HepG2 (cell line): ENCODE data around the gene GRID1. TPM values are rescaled to one million over a fixed set of nuclear protein-coding genes. Genes with fewer than 3 reads are reported as not detected.

Experiments
- ELF3 ChIP-seq: IDR thresholded peaks from 2 replicates; pipeline ENCODE4 v1.6.1; 2016; ENCODE audit warnings: missing genetic modification reagents, missing compliant biosample characterization
- HOXA5 ChIP-seq: sonication (generic); formaldehyde crosslinking; IDR thresholded peaks from 2 replicates; pipeline ENCODE4 v1.4.0; 2020; ENCODE audit warnings: missing genetic modification reagents
- MIER3 ChIP-seq: IDR thresholded peaks from 2 replicates; pipeline ENCODE4 v1.6.1; 2016; ENCODE audit warnings: missing compliant biosample characterization, borderline replicate concordance
- NFE2 ChIP-seq: sonication (generic); formaldehyde crosslinking; IDR thresholded peaks from 2 replicates; pipeline ENCODE4 v1.4.0; 2020; ENCODE audit warnings: missing genetic modification reagents
- ZNF567 ChIP-seq: sonication (generic); formaldehyde crosslinking; IDR thresholded peaks from 2 replicates; pipeline ENCODE4 v1.8.1; 2023; ENCODE audit warnings: mild to moderate bottlenecking, missing genetic modification reagents, borderline replicate concordance
- ZNF790 ChIP-seq: sonication (generic); formaldehyde crosslinking; IDR thresholded peaks from 2 replicates; pipeline ENCODE4 v1.8.0; 2022; ENCODE audit warnings: missing genetic modification reagents, mild to moderate bottlenecking, borderline replicate concordance
- ZNF891 ChIP-seq: sonication (generic); formaldehyde crosslinking; IDR thresholded peaks from 2 replicates; pipeline ENCODE4 v1.5.0; 2020; ENCODE audit warnings: mild to moderate bottlenecking, missing genetic modification reagents
- polyA plus RNA-seq, 8 experiments: library from polyadenylated mRNA; depleted of rRNA in 3 of 8; stranded (reverse) in 7 of 8; unstranded in 1 of 8; fragments of >200 nt; fragmentation: Illumina TruSeq in 4 of 8; extraction: Trizol in 4 of 8; gene quantifications; 2 replicates each; pipeline versions ENCODE4 v1.2.1 to v1.2.3, GENCODE V29; 2011 to 2016; ENCODE audit warnings: low read depth in 4 of 8, missing spikeins in 1 of 8, mixed read lengths in 1 of 8; ENCODE audit not compliant: insufficient read depth in 1 of 8
- total RNA-seq, 5 experiments: library from RNA; depleted of rRNA; stranded (reverse); fragments of >200 nt; fragmentation: Illumina TruSeq; extraction: Trizol; gene quantifications; 2 replicates each; pipeline ENCODE4 v1.2.3, GENCODE V29; 2016; ENCODE audit warnings: low read depth in 1 of 5
- TF ChIP-seq, protein P1 (sequence below): sonication (generic); formaldehyde crosslinking; IDR thresholded peaks from 2 replicates; pipeline ENCODE4 v1.5.0; 2020; ENCODE audit warnings: missing genetic modification reagents, mild to moderate bottlenecking, borderline replicate concordance
- TF ChIP-seq, protein P2 (sequence below): sonication (generic); formaldehyde crosslinking; IDR thresholded peaks from 2 replicates; pipeline ENCODE4 v1.5.0; 2020; ENCODE audit warnings: mild to moderate bottlenecking, missing genetic modification reagents
- TF ChIP-seq, protein P3 (sequence below): sonication (generic); formaldehyde crosslinking; IDR thresholded peaks from 2 replicates; pipeline ENCODE4 v1.8.0; 2022; ENCODE audit warnings: mild to moderate bottlenecking, missing genetic modification reagents; ENCODE audit not compliant: insufficient replicate concordance
- TF ChIP-seq, protein P4 (sequence below): sonication (generic); formaldehyde crosslinking; IDR thresholded peaks from 2 replicates; pipeline ENCODE4 v1.5.1; 2020; ENCODE audit warnings: mild to moderate bottlenecking, missing genetic modification reagents, borderline replicate concordance

GRID1 gene
- total and polyA plus RNA-seq, 2 of the 13 experiments (the other 11 are each of a cell fraction or from before 2014, with no cell fraction given) = 0.05 TPM; not detected in 1

DNA sequence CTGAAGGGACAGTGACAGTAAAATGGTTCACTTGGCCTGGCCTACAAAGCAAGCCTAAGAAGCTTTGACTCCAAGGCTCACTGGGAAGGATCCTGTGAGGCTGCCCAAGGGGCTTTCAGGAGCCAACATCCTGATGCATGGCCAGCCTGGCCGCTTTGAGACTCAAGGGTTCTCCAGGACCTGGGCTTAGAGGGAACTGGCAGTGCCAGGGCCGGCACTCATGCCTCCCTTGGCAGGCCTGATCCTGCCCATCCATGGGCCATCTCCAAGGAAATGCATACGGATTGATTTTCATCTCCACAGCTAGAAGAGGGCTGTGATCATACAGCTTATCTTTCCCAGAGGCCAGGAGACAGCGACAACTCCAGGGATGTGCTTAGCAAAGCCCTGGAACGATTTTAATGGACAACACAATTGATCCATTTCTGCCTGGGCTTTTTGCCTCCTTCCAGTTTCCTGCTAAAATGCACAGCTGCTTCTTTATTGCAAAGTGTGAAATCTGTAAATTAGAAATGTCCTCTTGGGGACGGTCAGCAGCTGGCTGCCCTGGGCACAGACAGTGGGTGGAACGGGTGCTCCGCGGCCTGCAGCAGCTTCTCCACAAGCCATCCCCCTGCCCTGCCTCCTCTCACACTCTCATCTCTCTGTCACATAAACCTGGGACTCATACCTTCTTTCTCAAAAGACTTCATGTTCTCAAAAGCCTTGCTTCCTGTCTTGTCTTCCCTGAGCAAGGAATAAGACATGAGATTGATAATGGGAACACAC is 288.5 kb downstream of the GRID1 start (continued):
- no peak for TF ChIP-seq ZNF891
- TF ChIP-seq ELF3 (CRISPR knock-in tag) = no peak
- TF ChIP-seq, protein P1, sequence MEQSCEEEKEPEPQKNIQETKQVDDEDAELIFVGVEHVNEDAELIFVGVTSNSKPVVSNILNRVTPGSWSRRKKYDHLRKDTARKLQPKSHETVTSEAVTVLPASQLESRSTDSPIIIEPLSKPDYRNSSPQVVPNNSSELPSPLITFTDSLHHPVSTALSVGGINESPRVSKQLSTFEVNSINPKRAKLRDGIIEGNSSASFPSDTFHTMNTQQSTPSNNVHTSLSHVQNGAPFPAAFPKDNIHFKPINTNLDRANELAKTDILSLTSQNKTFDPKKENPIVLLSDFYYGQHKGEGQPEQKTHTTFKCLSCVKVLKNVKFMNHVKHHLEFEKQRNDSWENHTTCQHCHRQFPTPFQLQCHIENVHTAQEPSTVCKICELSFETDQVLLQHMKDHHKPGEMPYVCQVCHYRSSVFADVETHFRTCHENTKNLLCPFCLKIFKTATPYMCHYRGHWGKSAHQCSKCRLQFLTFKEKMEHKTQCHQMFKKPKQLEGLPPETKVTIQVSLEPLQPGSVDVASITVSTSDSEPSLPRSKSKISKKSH (CRISPR knock-in tag) = no peak
- TF ChIP-seq, protein P2, sequence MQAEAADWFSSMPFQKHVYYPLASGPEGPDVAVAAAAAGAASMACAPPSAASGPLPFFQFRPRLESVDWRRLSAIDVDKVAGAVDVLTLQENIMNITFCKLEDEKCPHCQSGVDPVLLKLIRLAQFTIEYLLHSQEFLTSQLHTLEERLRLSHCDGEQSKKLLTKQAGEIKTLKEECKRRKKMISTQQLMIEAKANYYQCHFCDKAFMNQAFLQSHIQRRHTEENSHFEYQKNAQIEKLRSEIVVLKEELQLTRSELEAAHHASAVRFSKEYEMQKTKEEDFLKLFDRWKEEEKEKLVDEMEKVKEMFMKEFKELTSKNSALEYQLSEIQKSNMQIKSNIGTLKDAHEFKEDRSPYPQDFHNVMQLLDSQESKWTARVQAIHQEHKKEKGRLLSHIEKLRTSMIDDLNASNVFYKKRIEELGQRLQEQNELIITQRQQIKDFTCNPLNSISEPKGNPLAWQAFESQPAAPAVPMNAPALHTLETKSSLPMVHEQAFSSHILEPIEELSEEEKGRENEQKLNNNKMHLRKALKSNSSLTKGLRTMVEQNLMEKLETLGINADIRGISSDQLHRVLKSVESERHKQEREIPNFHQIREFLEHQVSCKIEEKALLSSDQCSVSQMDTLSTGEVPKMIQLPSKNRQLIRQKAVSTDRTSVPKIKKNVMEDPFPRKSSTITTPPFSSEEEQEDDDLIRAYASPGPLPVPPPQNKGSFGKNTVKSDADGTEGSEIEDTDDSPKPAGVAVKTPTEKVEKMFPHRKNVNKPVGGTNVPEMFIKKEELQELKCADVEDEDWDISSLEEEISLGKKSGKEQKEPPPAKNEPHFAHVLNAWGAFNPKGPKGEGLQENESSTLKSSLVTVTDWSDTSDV (CRISPR knock-in tag) = no peak
- TF ChIP-seq ZNF790 (CRISPR knock-in tag) = no peak
- TF ChIP-seq HOXA5 (CRISPR knock-in tag) = no peak
- TF ChIP-seq, protein P3, sequence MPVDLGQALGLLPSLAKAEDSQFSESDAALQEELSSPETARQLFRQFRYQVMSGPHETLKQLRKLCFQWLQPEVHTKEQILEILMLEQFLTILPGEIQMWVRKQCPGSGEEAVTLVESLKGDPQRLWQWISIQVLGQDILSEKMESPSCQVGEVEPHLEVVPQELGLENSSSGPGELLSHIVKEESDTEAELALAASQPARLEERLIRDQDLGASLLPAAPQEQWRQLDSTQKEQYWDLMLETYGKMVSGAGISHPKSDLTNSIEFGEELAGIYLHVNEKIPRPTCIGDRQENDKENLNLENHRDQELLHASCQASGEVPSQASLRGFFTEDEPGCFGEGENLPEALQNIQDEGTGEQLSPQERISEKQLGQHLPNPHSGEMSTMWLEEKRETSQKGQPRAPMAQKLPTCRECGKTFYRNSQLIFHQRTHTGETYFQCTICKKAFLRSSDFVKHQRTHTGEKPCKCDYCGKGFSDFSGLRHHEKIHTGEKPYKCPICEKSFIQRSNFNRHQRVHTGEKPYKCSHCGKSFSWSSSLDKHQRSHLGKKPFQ (CRISPR knock-in tag) = no peak
- no peak for TF ChIP-seq MIER3 (CRISPR knock-in tag)
- TF ChIP-seq NFE2 (CRISPR knock-in tag) = no peak
- TF ChIP-seq ZNF567 (CRISPR knock-in tag) = no peak
- TF ChIP-seq, protein P4, sequence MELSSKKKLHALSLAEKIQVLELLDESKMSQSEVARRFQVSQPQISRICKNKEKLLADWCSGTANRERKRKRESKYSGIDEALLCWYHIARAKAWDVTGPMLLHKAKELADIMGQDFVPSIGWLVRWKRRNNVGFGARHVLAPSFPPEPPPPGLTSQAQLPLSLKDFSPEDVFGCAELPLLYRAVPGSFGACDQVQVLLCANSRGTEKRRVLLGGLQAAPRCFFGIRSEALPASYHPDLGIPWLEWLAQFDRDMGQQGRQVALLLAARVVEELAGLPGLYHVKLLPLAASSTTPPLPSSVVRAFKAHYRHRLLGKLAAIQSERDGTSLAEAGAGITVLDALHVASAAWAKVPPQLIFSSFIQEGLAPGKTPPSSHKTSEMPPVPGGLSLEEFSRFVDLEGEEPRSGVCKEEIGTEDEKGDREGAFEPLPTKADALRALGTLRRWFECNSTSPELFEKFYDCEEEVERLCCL = no peak
- TF ChIP-seq, all 625 proteins: peak for 0
